DOHH2 (cell line): Measurements from ENCODE around the gene USP50.

Experiments used
- CTCF ChIP-seq: fragments of 200-600 bp; sonication (generic); IDR thresholded peaks from one replicate; pipeline ENCODE4 v1.5.1; 2014; ENCODE audit warnings: antibody characterized with exemption, mild to moderate bottlenecking, low read depth, low read length; ENCODE audit not compliant: poor library complexity, severe bottlenecking
- EZH2phosphoT487 ChIP-seq: fragments of 200-600 bp; sonication (generic); IDR thresholded peaks from 2 replicates; pipeline ENCODE4 v1.6.1; 2017; ENCODE audit warnings: borderline replicate concordance, mild to moderate bottlenecking, antibody characterized with exemption, low read length, moderate library complexity, mixed read lengths

DNA sequence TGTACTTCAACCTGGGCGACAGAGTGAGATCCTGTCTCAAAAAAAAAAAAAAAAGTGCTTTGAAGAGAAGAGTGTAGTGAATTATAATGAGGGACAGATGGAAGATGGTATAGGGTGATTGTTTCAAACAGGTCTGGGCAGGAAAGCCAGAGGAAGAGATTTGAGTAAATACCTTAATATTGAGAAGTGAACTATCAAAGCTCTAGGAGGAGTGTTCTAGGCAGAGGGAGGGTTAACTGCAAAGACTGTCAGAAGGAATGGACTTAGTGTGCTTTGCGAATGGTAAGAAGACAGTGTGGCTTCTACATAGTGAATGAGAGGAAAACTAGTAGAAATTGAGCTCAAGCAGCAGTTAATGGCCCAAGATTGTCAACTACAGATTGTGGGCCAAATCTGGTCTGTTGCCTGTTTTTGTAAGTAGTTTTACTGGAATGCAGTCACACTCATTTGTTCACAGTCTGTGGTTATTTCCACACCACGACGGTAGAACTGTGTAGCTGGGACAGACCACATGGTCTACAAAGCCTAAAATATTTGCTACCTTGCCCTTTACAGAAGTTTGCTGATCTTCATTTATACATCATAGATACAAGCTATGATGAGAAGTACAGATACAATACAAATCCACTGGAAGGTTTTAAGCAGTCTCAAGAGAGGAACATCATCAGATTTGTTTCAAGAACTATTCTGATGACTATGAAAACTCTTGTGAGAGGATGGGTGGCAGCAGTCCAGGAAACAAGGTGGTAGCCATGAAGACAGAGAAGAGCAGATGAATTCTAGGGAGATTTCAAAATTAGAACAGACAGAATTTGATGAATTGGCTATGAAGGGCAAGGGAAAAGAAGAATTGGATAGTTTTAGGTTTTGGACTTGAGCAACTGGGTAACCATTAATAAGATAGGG lies 16.5 kb upstream of the USP50 start:
- no peak for TF ChIP-seq CTCF
- TF ChIP-seq EZH2phosphoT487: no peak
